ENCODE results near the gene GALNT2. TPM values are rescaled to one million over a fixed set of nuclear protein-coding genes. Genes with fewer than 3 reads are reported as not detected.

GALNT2 gene
- total RNA-seq, 4 donors from 2014 or later, result 47.9 to 78.6 (median 60.0) TPM

- no peak overlapping the region for H3K27ac ChIP-seq
These were observed 215.1 kb downstream of the GALNT2 start for GRCh38 chr1:230282157-230282556.

GRCh38 chr1:230283678-230284077, 216.6 kb downstream of the GALNT2 start:
- no peak for DNase-seq (ENCODE audit: low spot score in 2 of 2)
- H3K36me3 ChIP-seq, result peaks cover 0 to 65% (median 6%) of the 10 kb centered on the region in 3 donors
- no peak overlapping the region for H3K27ac ChIP-seq
- peaks cover 0 to 8% (median 1%) of the 10 kb centered on the region in 4 donors for H3K4me1 ChIP-seq
- WGBS, 2 donors, result 86 to 87% methylated on average over 12 of the region's 12 CpGs
- no peaks in the 10 kb centered on the region for H3K27me3 ChIP-seq
- H3K9me3 ChIP-seq, result no peaks in the 10 kb centered on the region
- H3K4me3 ChIP-seq, result no peak overlapping the region
- no peak for TF ChIP-seq EP300 (IDR thresholded peaks at IDR 0.05)
- no peak for TF ChIP-seq POLR2A (IDR thresholded peaks at IDR 0.05)
- TF ChIP-seq CTCF (IDR thresholded peaks at IDR 0.05), result no peak

More at GRCh38 chr1:230282157-230282556, 215.1 kb downstream of the GALNT2 start:
- H3K9me3 ChIP-seq, result no peaks in the 10 kb centered on the region
- no peaks in the 10 kb centered on the region for H3K27me3 ChIP-seq
- WGBS, 2 donors, result 65 to 82% methylated on average over 3 of the region's 3 CpGs
- TF ChIP-seq EP300 (IDR thresholded peaks at IDR 0.05), result no peak
- no peak for TF ChIP-seq POLR2A (IDR thresholded peaks at IDR 0.05)
- peaks cover 0 to 12% (median 1%) of the 10 kb centered on the region in 4 donors for H3K4me1 ChIP-seq
- H3K36me3 ChIP-seq, result peaks cover 0 to 76% (median 6%) of the 10 kb centered on the region in 3 donors
- no peak overlapping the region for H3K4me3 ChIP-seq
- no peak for DNase-seq (ENCODE audit: low spot score in 2 of 2)

- Histone ChIP-seq H3K4me1 (peaks cover 0 to 8% (median 1%) of the 10 kb centered on the region in 4 donors), H3K4me3 (no peak overlapping the region), H3K9me3 (no peaks in the 10 kb centered on the region), H3K36me3 (peaks cover 0 to 53% (median 0%) of the 10 kb centered on the region in 3 donors), H3K27me3 (no peaks in the 10 kb centered on the region), H3K27ac (no peak overlapping the region)
- TF ChIP-seq POLR2A (IDR thresholded peaks at IDR 0.05), result no peak
- no peak for TF ChIP-seq EP300 (IDR thresholded peaks at IDR 0.05)
- TF ChIP-seq CTCF (IDR thresholded peaks at IDR 0.05), result no peak
- WGBS, 2 donors, result 75 to 78% methylated on average over 10 of the region's 10 CpGs
- no peak for DNase-seq (ENCODE audit: low spot score in 2 of 2)
These were observed 217.9 kb downstream of the GALNT2 start for GRCh38 chr1:230284891-230285290.

GRCh38 chr1:230285351-230285750, 218.3 kb downstream of the GALNT2 start:
- Histone ChIP-seq H3K9me3 (no peaks in the 10 kb centered on the region), H3K4me1 (peaks cover 0 to 8% (median 1%) of the 10 kb centered on the region in 4 donors), H3K36me3 (peaks cover 0 to 49% (median 0%) of the 10 kb centered on the region in 3 donors), H3K27me3 (no peaks in the 10 kb centered on the region), H3K4me3 (no peak overlapping the region), H3K27ac (no peak overlapping the region)
- TF ChIP-seq POLR2A (IDR thresholded peaks at IDR 0.05) (no peak), EP300 (IDR thresholded peaks at IDR 0.05) (no peak), CTCF (IDR thresholded peaks at IDR 0.05) (no peak)
- WGBS, 2 donors, result 89 to 90% methylated on average over 7 of the region's 7 CpGs
- no peak for DNase-seq (ENCODE audit: low spot score in 2 of 2)

- Histone ChIP-seq H3K27me3 (no peaks in the 10 kb centered on the region), H3K4me3 (no peak overlapping the region), H3K27ac (no peak overlapping the region), H3K36me3 (peaks cover 0 to 39% (median 0%) of the 10 kb centered on the region in 3 donors), H3K9me3 (no peaks in the 10 kb centered on the region), H3K4me1 (peaks cover 0 to 5% (median 1%) of the 10 kb centered on the region in 4 donors)
- no peak for TF ChIP-seq POLR2A (IDR thresholded peaks at IDR 0.05)
- no peak for TF ChIP-seq EP300 (IDR thresholded peaks at IDR 0.05)
- no peak for TF ChIP-seq CTCF (IDR thresholded peaks at IDR 0.05)
- 85 to 88% methylated on average over 21 of the region's 21 CpGs for WGBS, 2 donors
- no peak for DNase-seq (ENCODE audit: low spot score in 2 of 2)
These were observed 219.3 kb downstream of the GALNT2 start for GRCh38 chr1:230286166-230286889.

Measured in tibial nerve (tissue), 4 donors.